Cardiac muscle cell (in vitro differentiated cells and primary cell): ENCODE results near the gene ARHGAP31. TPM values are rescaled to one million over a fixed set of nuclear protein-coding genes. Genes with fewer than 3 reads are reported as not detected.

Experiments used
- DNase-seq, 2 donors: peaks; one replicate each; pipeline versions ENCODE4 v3.0.0 to v3.0.0-alpha.2; 2010 to 2017; ENCODE audit warnings: low read depth in 1 of 2, low spot score in 1 of 2
- H3K27ac ChIP-seq: fragments of 200-600 bp; sonication (generic); 2 replicates; pipeline ENCODE4 v1.5.1; 2016
- H3K27me3 ChIP-seq: fragments of 200-600 bp; sonication (generic); 2 replicates; pipeline ENCODE4 v1.6.0; 2016; ENCODE audit warnings: control low read depth
- H3K36me3 ChIP-seq: fragments of 200-600 bp; sonication (generic); 2 replicates; pipeline ENCODE4 v1.5.1; 2016; ENCODE audit warnings: control low read depth
- H3K4me1 ChIP-seq: fragments of 200-600 bp; sonication (generic); 2 replicates; pipeline ENCODE4 v1.8.1; 2017; ENCODE audit warnings: low read depth, mild to moderate bottlenecking, mixed run types
- H3K4me3 ChIP-seq: fragments of 200-600 bp; sonication (generic); 2 replicates; pipeline ENCODE4 v1.5.1; 2016; ENCODE audit warnings: mild to moderate bottlenecking
- H3K9me3 ChIP-seq: fragments of 200-600 bp; sonication (generic); 2 replicates; pipeline ENCODE4 v1.5.1; 2017; ENCODE audit warnings: low read depth, mild to moderate bottlenecking, control low read depth
- CTCF ChIP-seq: IDR thresholded peaks from 2 replicates; pipeline ENCODE4 v1.5.1; 2012; ENCODE audit warnings: low read depth, mild to moderate bottlenecking, low read length
- polyA plus RNA-seq: library from polyadenylated mRNA; unstranded; fragments of >200 nt; fragmentation: Nextera tagmentation; extraction: Ambion mirVana; gene quantifications from 2 replicates; pipeline ENCODE4 v1.2.1, GENCODE V29; 2016
- total RNA-seq: library from RNA; depleted of rRNA; stranded (reverse); fragments of >200 nt; gene quantifications from 2 replicates; pipeline ENCODE4 v1.2.3, GENCODE V29; 2016

ARHGAP31 gene
- total and polyA plus RNA-seq, 2 experiments from 2014 or later = 23.9 to 60.6 TPM

GRCh38 chr3:119297169-119297568 lies 3.0 kb downstream of the ARHGAP31 start:
- H3K4me1 ChIP-seq = peaks cover 50% of the 10 kb centered on the region
- H3K27ac ChIP-seq = peak overlapping the region; percentile 90
- H3K4me3 ChIP-seq = peak overlapping the region; percentile 87
- DNase-seq = peak in 1 of 2 donors; percentile 68
- no peak for TF ChIP-seq CTCF
- H3K36me3 ChIP-seq = peaks cover 5% of the 10 kb centered on the region
- H3K9me3 ChIP-seq = no peaks in the 10 kb centered on the region
- no peaks in the 10 kb centered on the region for H3K27me3 ChIP-seq

- H3K36me3 ChIP-seq = peaks cover 5% of the 10 kb centered on the region
- TF ChIP-seq CTCF = no peak
- H3K27me3 ChIP-seq = no peaks in the 10 kb centered on the region
- peaks cover 37% of the 10 kb centered on the region for H3K4me1 ChIP-seq
- H3K4me3 ChIP-seq = no peak overlapping the region
- no peaks in the 10 kb centered on the region for H3K9me3 ChIP-seq
- DNase-seq = no peak
- H3K27ac ChIP-seq = peak overlapping the region; percentile 90
These were observed 4.4 kb downstream of the ARHGAP31 start for GRCh38 chr3:119298565-119298941.

GRCh38 chr3:119300991-119301391 lies 6.8 kb downstream of the ARHGAP31 start:
- Histone ChIP-seq H3K4me3 (no peak overlapping the region), H3K36me3 (peaks cover 5% of the 10 kb centered on the region), H3K4me1 (peaks cover 43% of the 10 kb centered on the region), H3K27ac (no peak overlapping the region), H3K9me3 (no peaks in the 10 kb centered on the region), H3K27me3 (no peaks in the 10 kb centered on the region)
- no peak for TF ChIP-seq CTCF
- no peak for DNase-seq

GRCh38 chr3:119301662-119302061 lies 7.5 kb downstream of the ARHGAP31 start:
- no peak for TF ChIP-seq CTCF
- Histone ChIP-seq H3K27ac (peak overlapping the region; percentile 10), H3K4me1 (peaks cover 39% of the 10 kb centered on the region)

GRCh38 chr3:119302697-119303551 lies 8.7 kb downstream of the ARHGAP31 start:
- H3K27me3 ChIP-seq = no peaks in the 10 kb centered on the region
- no peaks in the 10 kb centered on the region for H3K9me3 ChIP-seq
- TF ChIP-seq CTCF = no peak
- H3K4me1 ChIP-seq = peaks cover 26% of the 10 kb centered on the region
- DNase-seq = peak in 1 of 2 donors; percentile 34
- no peak overlapping the region for H3K27ac ChIP-seq
- peaks cover 5% of the 10 kb centered on the region for H3K36me3 ChIP-seq
- H3K4me3 ChIP-seq = no peak overlapping the region

More at GRCh38 chr3:119301662-119302061, 7.5 kb downstream of the ARHGAP31 start:
- peaks cover 5% of the 10 kb centered on the region for H3K36me3 ChIP-seq
- H3K9me3 ChIP-seq = no peaks in the 10 kb centered on the region
- DNase-seq = no peak
- H3K4me3 ChIP-seq = no peak overlapping the region
- H3K27me3 ChIP-seq = no peaks in the 10 kb centered on the region
